Peyer's patch (tissue), 4 donors: ENCODE results near the gene ANKMY1.

Source experiments
- POLR2A ChIP-seq, 2 donors: fragments of 450-650 bp; IDR thresholded peaks; one replicate each; pipeline ENCODE4 v1.5.1; 2017; ENCODE audit warnings: antibody characterized with exemption in 2 of 2, mild to moderate bottlenecking in 2 of 2, moderate library complexity in 2 of 2
- TF ChIP-seq, protein P1 (sequence below), 6 experiments: fragments of 450-650 bp in 4 of 6; fragments of 200-600 bp in 2 of 6; sonication (generic) in 1 of 6; IDR thresholded peaks; one replicate each; pipeline ENCODE4 v1.5.1; 2017 to 2019; ENCODE audit warnings: antibody characterized with exemption in 6 of 6, mild to moderate bottlenecking in 3 of 6, moderate library complexity in 1 of 6

GRCh38 chr2:240507060-240507777 is 50.6 kb downstream of the ANKMY1 start:
- no peak for TF ChIP-seq POLR2A (IDR thresholded peaks at IDR 0.05)
- TF ChIP-seq, protein P1, sequence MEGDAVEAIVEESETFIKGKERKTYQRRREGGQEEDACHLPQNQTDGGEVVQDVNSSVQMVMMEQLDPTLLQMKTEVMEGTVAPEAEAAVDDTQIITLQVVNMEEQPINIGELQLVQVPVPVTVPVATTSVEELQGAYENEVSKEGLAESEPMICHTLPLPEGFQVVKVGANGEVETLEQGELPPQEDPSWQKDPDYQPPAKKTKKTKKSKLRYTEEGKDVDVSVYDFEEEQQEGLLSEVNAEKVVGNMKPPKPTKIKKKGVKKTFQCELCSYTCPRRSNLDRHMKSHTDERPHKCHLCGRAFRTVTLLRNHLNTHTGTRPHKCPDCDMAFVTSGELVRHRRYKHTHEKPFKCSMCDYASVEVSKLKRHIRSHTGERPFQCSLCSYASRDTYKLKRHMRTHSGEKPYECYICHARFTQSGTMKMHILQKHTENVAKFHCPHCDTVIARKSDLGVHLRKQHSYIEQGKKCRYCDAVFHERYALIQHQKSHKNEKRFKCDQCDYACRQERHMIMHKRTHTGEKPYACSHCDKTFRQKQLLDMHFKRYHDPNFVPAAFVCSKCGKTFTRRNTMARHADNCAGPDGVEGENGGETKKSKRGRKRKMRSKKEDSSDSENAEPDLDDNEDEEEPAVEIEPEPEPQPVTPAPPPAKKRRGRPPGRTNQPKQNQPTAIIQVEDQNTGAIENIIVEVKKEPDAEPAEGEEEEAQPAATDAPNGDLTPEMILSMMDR (IDR thresholded peaks at IDR 0.05) = no peak
